Fibroblast of skin of right quadriceps (primary cell): Measurements from ENCODE around the gene C9orf43.
"Not testable (repeated sequence)": the region's sequence is repeated elsewhere in the genome, so short reads cannot be mapped to it uniquely, and the experiment has no call there.

Experiments used
- DNase-seq: peaks from one replicate; pipeline ENCODE4 v3.0.0-alpha.2; 2013

C9orf43 gene

GRCh38 chr9:113421726-113422125, 11.2 kb downstream of the C9orf43 start:
- no peak for DNase-seq

- DNase-seq = no peak
Measured at GRCh38 chr9:113425072-113425471, 14.5 kb downstream of the C9orf43 start.

- DNase-seq = no peak
Measured at GRCh38 chr9:113426701-113427100, 16.2 kb downstream of the C9orf43 start.

- DNase-seq = no peak
Measured at GRCh38 chr9:113427629-113428028, 17.1 kb downstream of the C9orf43 start.

GRCh38 chr9:113428062-113428615, 17.6 kb downstream of the C9orf43 start:
- DNase-seq = no peak

GRCh38 chr9:113431191-113431590, 20.6 kb downstream of the C9orf43 start:
- DNase-seq = no peak

GRCh38 chr9:113436728-113437515, 26.4 kb downstream of the C9orf43 start:
- DNase-seq = no peak

- DNase-seq = not testable (repeated sequence)
Measured at GRCh38 chr9:113437716-113438115, 27.2 kb downstream of the C9orf43 start.

- DNase-seq = no peak
Measured at GRCh38 chr9:113444736-113445135, 34.2 kb downstream of the C9orf43 start.

- DNase-seq = peak; percentile 47
Measured at GRCh38 chr9:113446323-113446740, 35.8 kb downstream of the C9orf43 start.

- peak; percentile 43 for DNase-seq
Measured at GRCh38 chr9:113449376-113449775, 38.8 kb downstream of the C9orf43 start.

GRCh38 chr9:113452113-113452605, 41.6 kb downstream of the C9orf43 start:
- DNase-seq = no peak

- peak; percentile 85 for DNase-seq
Measured at GRCh38 chr9:113454914-113455761, 44.6 kb downstream of the C9orf43 start.

- peak; percentile 35 for DNase-seq
Measured at GRCh38 chr9:113456235-113456634, 45.7 kb downstream of the C9orf43 start.

GRCh38 chr9:113461285-113461684, 50.7 kb downstream of the C9orf43 start:
- DNase-seq = no peak

- DNase-seq = no peak
Measured at GRCh38 chr9:113461943-113462342, 51.4 kb downstream of the C9orf43 start.

- DNase-seq = no peak
Measured at GRCh38 chr9:113462781-113463286, 52.3 kb downstream of the C9orf43 start.

GRCh38 chr9:113463418-113464285, 53.1 kb downstream of the C9orf43 start, which contains the start of gene RGS3:
Gene RGS3, plus strand, starts transcription at chr9:113463727. Its CDS starts 76 bp downstream, at chr9:113463803.
- DNase-seq = no peak

GRCh38 chr9:113464286-113464660, 53.7 kb downstream of the C9orf43 start:
- no peak for DNase-seq

- no peak for DNase-seq
Measured at GRCh38 chr9:113465599-113466140, 55.1 kb downstream of the C9orf43 start.

GRCh38 chr9:113467183-113467582, 56.6 kb downstream of the C9orf43 start:
- DNase-seq = no peak
